Activated naive CD8-positive, alpha-beta T cell treated with anti-CD3 and anti-CD28 coated beads for 36 hours (primary cell): ENCODE results near the gene SLC26A11. TPM values are rescaled to one million over a fixed set of nuclear protein-coding genes. Genes with fewer than 3 reads are reported as not detected.

ENCODE experiments used
- DNase-seq: peaks from one replicate; pipeline ENCODE4 v3.0.0; 2021
- H3K27ac Mint-ChIP-seq: one replicate; pipeline ENCODE4 v1.8.0; 2022; ENCODE audit warnings: mild to moderate bottlenecking, moderate library complexity, mixed read lengths
- H3K27me3 Mint-ChIP-seq: one replicate; pipeline ENCODE4 v1.8.0; 2022; ENCODE audit warnings: mild to moderate bottlenecking, mixed read lengths
- H3K36me3 Mint-ChIP-seq: one replicate; pipeline ENCODE4 v1.8.0; 2021; ENCODE audit warnings: mild to moderate bottlenecking, mixed read lengths
- H3K4me1 Mint-ChIP-seq: one replicate; pipeline ENCODE4 v1.8.0; 2021; ENCODE audit warnings: mixed read lengths
- H3K4me3 Mint-ChIP-seq: one replicate; pipeline ENCODE4 v1.8.0; 2022; ENCODE audit warnings: mild to moderate bottlenecking, moderate library complexity, mixed read lengths
- H3K9me3 Mint-ChIP-seq: one replicate; pipeline ENCODE4 v1.8.0; 2022; ENCODE audit warnings: mixed read lengths
- total RNA-seq, 2 experiments: library from RNA; stranded (reverse); gene quantifications; one replicate each; pipeline ENCODE4 v1.2.3, GENCODE V29; 2021

SLC26A11 gene
- total RNA-seq, 2 experiments from 2014 or later, result 1.7 to 2.3 TPM

GRCh38 chr17:80284631-80285030, 64.4 kb downstream of the SLC26A11 start:
- Mint-ChIP-seq H3K4me3 (no peak overlapping the region), H3K27ac (no peak overlapping the region), H3K27me3 (no peaks in the 10 kb centered on the region), H3K36me3 (peaks cover 18% of the 10 kb centered on the region), H3K9me3 (no peaks in the 10 kb centered on the region), H3K4me1 (peaks cover 20% of the 10 kb centered on the region)
- DNase-seq, result no peak

- Mint-ChIP-seq H3K4me3 (no peak overlapping the region), H3K36me3 (peaks cover 20% of the 10 kb centered on the region), H3K4me1 (peaks cover 20% of the 10 kb centered on the region), H3K27me3 (no peaks in the 10 kb centered on the region), H3K27ac (peak overlapping the region; percentile 12), H3K9me3 (no peaks in the 10 kb centered on the region)
- no peak for DNase-seq
Measured at GRCh38 chr17:80285237-80285920, 65.2 kb downstream of the SLC26A11 start.

GRCh38 chr17:80286638-80286960, 66.4 kb downstream of the SLC26A11 start:
- H3K4me3 Mint-ChIP-seq, result no peak overlapping the region
- H3K27ac Mint-ChIP-seq, result no peak overlapping the region
- no peaks in the 10 kb centered on the region for H3K27me3 Mint-ChIP-seq
- H3K9me3 Mint-ChIP-seq, result no peaks in the 10 kb centered on the region
- DNase-seq, result no peak
- H3K4me1 Mint-ChIP-seq, result peaks cover 18% of the 10 kb centered on the region
- peaks cover 16% of the 10 kb centered on the region for H3K36me3 Mint-ChIP-seq

GRCh38 chr17:80287038-80287437, 66.8 kb downstream of the SLC26A11 start:
- DNase-seq, result no peak
- no peak overlapping the region for H3K4me3 Mint-ChIP-seq
- H3K4me1 Mint-ChIP-seq, result peaks cover 18% of the 10 kb centered on the region
- H3K27ac Mint-ChIP-seq, result no peak overlapping the region
- H3K27me3 Mint-ChIP-seq, result no peaks in the 10 kb centered on the region
- H3K36me3 Mint-ChIP-seq, result peaks cover 20% of the 10 kb centered on the region
- no peaks in the 10 kb centered on the region for H3K9me3 Mint-ChIP-seq

- Mint-ChIP-seq H3K4me3 (no peak overlapping the region), H3K27me3 (no peaks in the 10 kb centered on the region), H3K9me3 (no peaks in the 10 kb centered on the region), H3K4me1 (peaks cover 18% of the 10 kb centered on the region), H3K36me3 (peaks cover 20% of the 10 kb centered on the region), H3K27ac (no peak overlapping the region)
- no peak for DNase-seq
Measured at GRCh38 chr17:80287806-80288567, 67.8 kb downstream of the SLC26A11 start.

- H3K27ac Mint-ChIP-seq, result peak overlapping the region; percentile 44
- no peak overlapping the region for H3K4me3 Mint-ChIP-seq
- peaks cover 13% of the 10 kb centered on the region for H3K4me1 Mint-ChIP-seq
- no peaks in the 10 kb centered on the region for H3K9me3 Mint-ChIP-seq
- DNase-seq, result no peak
- no peaks in the 10 kb centered on the region for H3K27me3 Mint-ChIP-seq
- H3K36me3 Mint-ChIP-seq, result peaks cover 20% of the 10 kb centered on the region
Measured at GRCh38 chr17:80289616-80290015, 69.4 kb downstream of the SLC26A11 start.

- Mint-ChIP-seq H3K36me3 (peaks cover 21% of the 10 kb centered on the region), H3K4me3 (no peak overlapping the region), H3K27ac (peak overlapping the region; percentile 31), H3K27me3 (no peaks in the 10 kb centered on the region), H3K9me3 (no peaks in the 10 kb centered on the region), H3K4me1 (peaks cover 11% of the 10 kb centered on the region)
- DNase-seq, result no peak
Measured at GRCh38 chr17:80290156-80290555, 69.9 kb downstream of the SLC26A11 start.

GRCh38 chr17:80291260-80291659, 71.0 kb downstream of the SLC26A11 start:
- Mint-ChIP-seq H3K4me3 (no peak overlapping the region), H3K27me3 (no peaks in the 10 kb centered on the region), H3K36me3 (peaks cover 29% of the 10 kb centered on the region), H3K27ac (peak overlapping the region; percentile 38), H3K9me3 (no peaks in the 10 kb centered on the region), H3K4me1 (peaks cover 13% of the 10 kb centered on the region)
- DNase-seq, result no peak

- H3K4me1 Mint-ChIP-seq, result peaks cover 12% of the 10 kb centered on the region
- peaks cover 36% of the 10 kb centered on the region for H3K36me3 Mint-ChIP-seq
- peak overlapping the region; percentile 38 for H3K27ac Mint-ChIP-seq
- no peak for DNase-seq
- H3K4me3 Mint-ChIP-seq, result no peak overlapping the region
- H3K27me3 Mint-ChIP-seq, result no peaks in the 10 kb centered on the region
- no peaks in the 10 kb centered on the region for H3K9me3 Mint-ChIP-seq
Measured at GRCh38 chr17:80291691-80292487, 71.7 kb downstream of the SLC26A11 start.

- no peak overlapping the region for H3K4me3 Mint-ChIP-seq
- DNase-seq, result no peak
- no peak overlapping the region for H3K27ac Mint-ChIP-seq
- no peaks in the 10 kb centered on the region for H3K27me3 Mint-ChIP-seq
- no peaks in the 10 kb centered on the region for H3K9me3 Mint-ChIP-seq
- peaks cover 6% of the 10 kb centered on the region for H3K4me1 Mint-ChIP-seq
- H3K36me3 Mint-ChIP-seq, result peaks cover 37% of the 10 kb centered on the region
Measured at GRCh38 chr17:80292521-80292971, 72.3 kb downstream of the SLC26A11 start.

GRCh38 chr17:80294210-80294609, 74.0 kb downstream of the SLC26A11 start:
- peaks cover 2% of the 10 kb centered on the region for H3K4me1 Mint-ChIP-seq
- no peak for DNase-seq
- no peaks in the 10 kb centered on the region for H3K9me3 Mint-ChIP-seq
- H3K36me3 Mint-ChIP-seq, result peaks cover 46% of the 10 kb centered on the region
- no peak overlapping the region for H3K4me3 Mint-ChIP-seq
- no peaks in the 10 kb centered on the region for H3K27me3 Mint-ChIP-seq
- H3K27ac Mint-ChIP-seq, result peak overlapping the region; percentile 9

- Mint-ChIP-seq H3K4me1 (peaks cover 2% of the 10 kb centered on the region), H3K9me3 (peaks cover 2% of the 10 kb centered on the region), H3K27ac (peak overlapping the region; percentile 9), H3K27me3 (no peaks in the 10 kb centered on the region), H3K4me3 (no peak overlapping the region), H3K36me3 (peaks cover 46% of the 10 kb centered on the region)
- DNase-seq, result no peak
Measured at GRCh38 chr17:80294653-80295052, 74.4 kb downstream of the SLC26A11 start.

GRCh38 chr17:80295146-80295545, 74.9 kb downstream of the SLC26A11 start:
- DNase-seq, result no peak
- Mint-ChIP-seq H3K4me3 (no peak overlapping the region), H3K4me1 (peaks cover 2% of the 10 kb centered on the region), H3K27ac (peak overlapping the region; percentile 51), H3K36me3 (peaks cover 50% of the 10 kb centered on the region), H3K27me3 (no peaks in the 10 kb centered on the region), H3K9me3 (peaks cover 4% of the 10 kb centered on the region)

- Mint-ChIP-seq H3K36me3 (peaks cover 50% of the 10 kb centered on the region), H3K27ac (peak overlapping the region; percentile 51), H3K27me3 (no peaks in the 10 kb centered on the region), H3K4me1 (peaks cover 2% of the 10 kb centered on the region), H3K4me3 (no peak overlapping the region), H3K9me3 (peaks cover 4% of the 10 kb centered on the region)
- DNase-seq, result no peak
Measured at GRCh38 chr17:80295559-80295958, 75.3 kb downstream of the SLC26A11 start.

- DNase-seq, result no peak
- H3K4me3 Mint-ChIP-seq, result no peak overlapping the region
- H3K27ac Mint-ChIP-seq, result no peak overlapping the region
- peaks cover 55% of the 10 kb centered on the region for H3K36me3 Mint-ChIP-seq
- peaks cover 3% of the 10 kb centered on the region for H3K4me1 Mint-ChIP-seq
- peaks cover 4% of the 10 kb centered on the region for H3K9me3 Mint-ChIP-seq
- no peaks in the 10 kb centered on the region for H3K27me3 Mint-ChIP-seq
Measured at GRCh38 chr17:80296221-80296620, 76.0 kb downstream of the SLC26A11 start.
